Measurements from ENCODE around the gene LDLRAD4. TPM values are rescaled to one million over a fixed set of nuclear protein-coding genes. Genes with fewer than 3 reads are reported as not detected.

Gene LDLRAD4
- total RNA-seq, 4 donors from 2014 or later = 14.0 to 36.9 (median 29.3) TPM

GRCh38 chr18:13272416-13272815 lies 53.9 kb downstream of the LDLRAD4 start:
- Histone ChIP-seq H3K4me1 (peaks cover 0 to 61% (median 20%) of the 10 kb centered on the region in 4 donors), H3K4me3 (no peak overlapping the region), H3K27ac (no peak overlapping the region), H3K9me3 (no peaks in the 10 kb centered on the region), H3K27me3 (no peaks in the 10 kb centered on the region), H3K36me3 (no peaks in the 10 kb centered on the region)
- TF ChIP-seq EP300 (IDR thresholded peaks at IDR 0.05) (no peak), POLR2A (IDR thresholded peaks at IDR 0.05) (no peak), CTCF (IDR thresholded peaks at IDR 0.05) (no peak)
- WGBS, 2 donors = 95 to 97% methylated on average over 14 of the region's 14 CpGs
- DNase-seq (ENCODE audit: low spot score in 2 of 2) = no peak

DNA sequence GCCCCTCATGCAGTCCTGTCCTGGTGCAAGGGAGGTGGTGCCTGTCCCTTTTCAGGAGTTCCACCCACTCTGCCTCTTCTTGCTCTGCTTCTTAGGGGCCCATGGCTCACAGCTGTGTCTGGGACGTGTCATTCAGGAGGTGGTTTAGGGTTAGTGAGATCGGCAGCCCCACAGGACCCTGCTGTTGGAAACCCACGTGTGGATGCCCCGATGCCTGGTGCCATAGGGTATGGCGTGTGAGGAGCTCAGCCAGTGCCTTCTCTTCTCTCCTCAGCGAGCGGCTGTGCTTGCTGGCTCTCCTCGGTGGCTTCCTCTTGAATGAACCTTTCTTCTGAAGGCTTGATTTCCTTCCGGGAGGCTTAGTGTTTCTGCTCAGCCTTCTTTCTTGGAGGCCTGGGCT lies 55.2 kb downstream of the LDLRAD4 start:
- H3K4me1 ChIP-seq = peaks cover 0 to 50% (median 10%) of the 10 kb centered on the region in 4 donors

DNA sequence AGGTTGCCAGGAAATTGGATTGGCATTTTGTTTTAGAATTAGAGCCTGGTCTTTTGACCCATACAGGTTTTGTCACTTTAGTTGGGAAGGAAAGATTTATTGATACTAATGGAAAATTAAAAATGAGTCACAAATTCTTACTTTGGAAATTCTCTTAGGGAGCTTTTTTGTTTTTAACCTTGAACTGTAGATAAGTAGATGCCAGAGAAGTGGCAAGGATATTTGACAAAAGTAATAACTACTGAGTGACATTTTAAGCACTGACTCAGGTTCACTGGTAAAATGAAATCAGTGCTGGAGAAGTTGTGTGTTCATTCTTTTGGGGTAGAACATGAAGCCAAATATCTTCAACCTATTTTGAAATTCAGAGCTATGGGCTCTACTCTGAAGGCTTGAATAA lies 56.5 kb downstream of the LDLRAD4 start:
- Histone ChIP-seq H3K27me3 (no peaks in the 10 kb centered on the region), H3K9me3 (no peaks in the 10 kb centered on the region), H3K36me3 (no peaks in the 10 kb centered on the region), H3K27ac (no peak overlapping the region), H3K4me3 (no peak overlapping the region), H3K4me1 (peaks cover 0 to 37% (median 3%) of the 10 kb centered on the region in 4 donors)
- no peak for DNase-seq (ENCODE audit: low spot score in 2 of 2)
- TF ChIP-seq EP300 (IDR thresholded peaks at IDR 0.05) (no peak), CTCF (IDR thresholded peaks at IDR 0.05) (no peak), POLR2A (IDR thresholded peaks at IDR 0.05) (no peak)

More for the DNA sequence above, 55.2 kb downstream of the LDLRAD4 start:
- no peak for TF ChIP-seq CTCF (IDR thresholded peaks at IDR 0.05)
- TF ChIP-seq EP300 (IDR thresholded peaks at IDR 0.05) = no peak
- TF ChIP-seq POLR2A (IDR thresholded peaks at IDR 0.05) = no peak
- Histone ChIP-seq H3K27ac (peak overlapping the region in 1 of 4 donors; percentile 14), H3K4me3 (no peak overlapping the region), H3K36me3 (no peaks in the 10 kb centered on the region), H3K27me3 (no peaks in the 10 kb centered on the region), H3K9me3 (no peaks in the 10 kb centered on the region)
- 60 to 70% methylated on average over 9 of the region's 9 CpGs for WGBS, 2 donors
- no peak for DNase-seq (ENCODE audit: low spot score in 2 of 2)

DNA sequence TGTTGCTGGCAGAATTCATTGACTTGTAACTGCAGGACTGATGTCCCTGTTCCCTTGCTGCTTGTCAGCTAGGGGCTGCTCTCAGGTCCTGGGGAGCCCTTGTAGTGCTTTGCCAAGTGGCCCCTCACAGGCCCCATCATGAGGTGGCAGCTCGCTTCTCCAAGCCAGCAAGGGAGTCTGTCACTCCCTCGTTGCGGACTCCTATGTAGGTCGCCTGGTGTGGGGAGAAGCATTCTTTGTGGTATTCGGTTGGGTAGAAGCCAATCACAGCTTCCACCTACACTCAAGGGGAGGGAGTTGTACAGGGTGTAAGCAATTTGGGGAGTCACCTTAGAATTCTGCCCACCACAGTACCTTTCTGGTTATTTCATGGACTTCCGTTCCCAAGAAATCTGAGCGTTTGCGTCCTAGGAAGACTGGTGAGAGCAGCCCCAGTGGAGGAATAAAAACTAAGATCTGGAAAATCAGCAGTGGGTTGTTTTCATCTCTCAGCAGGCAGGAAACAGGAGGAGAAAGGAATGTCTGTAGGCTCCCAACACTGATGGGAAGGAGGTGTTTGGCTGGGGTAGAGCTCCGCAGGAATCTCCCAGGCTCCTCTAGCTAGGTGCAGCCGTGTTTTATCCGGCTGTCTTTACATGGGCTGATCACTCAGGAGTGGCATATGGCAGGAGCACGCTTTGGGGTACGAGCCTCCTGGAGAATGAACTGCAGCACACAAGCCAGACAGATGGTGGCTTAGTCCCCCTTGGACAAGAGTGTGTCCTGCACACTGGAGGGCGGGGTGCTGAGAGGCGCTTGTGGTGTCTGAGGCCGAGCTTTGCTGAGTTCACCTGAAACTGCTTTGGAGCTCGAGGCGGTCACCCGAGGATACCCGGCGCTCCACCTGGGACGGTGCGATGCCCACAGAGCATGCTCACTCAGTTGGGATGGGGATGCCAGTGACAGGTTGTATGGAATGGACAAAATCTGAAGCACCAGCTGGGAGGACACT lies 58.3 kb downstream of the LDLRAD4 start:
- 77 to 80% methylated on average over 22 to 23 of the region's 23 CpGs for WGBS, 2 donors
- H3K27me3 ChIP-seq = no peaks in the 10 kb centered on the region
- H3K27ac ChIP-seq = no peak overlapping the region
- peaks cover 0 to 23% (median 0%) of the 10 kb centered on the region in 4 donors for H3K4me1 ChIP-seq
- no peak for DNase-seq (ENCODE audit: low spot score in 2 of 2)
- H3K9me3 ChIP-seq = no peaks in the 10 kb centered on the region
- TF ChIP-seq EP300 (IDR thresholded peaks at IDR 0.05) = no peak
- TF ChIP-seq POLR2A (IDR thresholded peaks at IDR 0.05) = no peak
- no peak for TF ChIP-seq CTCF (IDR thresholded peaks at IDR 0.05)
- H3K36me3 ChIP-seq = no peaks in the 10 kb centered on the region
- no peak overlapping the region for H3K4me3 ChIP-seq

- Histone ChIP-seq H3K36me3 (no peaks in the 10 kb centered on the region), H3K27me3 (no peaks in the 10 kb centered on the region), H3K4me3 (no peak overlapping the region), H3K27ac (no peak overlapping the region), H3K4me1 (peaks cover 0 to 23% (median 0%) of the 10 kb centered on the region in 4 donors), H3K9me3 (no peaks in the 10 kb centered on the region)
- TF ChIP-seq CTCF (IDR thresholded peaks at IDR 0.05) = no peak
- TF ChIP-seq EP300 (IDR thresholded peaks at IDR 0.05) = no peak
- no peak for TF ChIP-seq POLR2A (IDR thresholded peaks at IDR 0.05)
- WGBS, 2 donors = 97% methylated on average over 10 of the region's 10 CpGs
- DNase-seq (ENCODE audit: low spot score in 2 of 2) = no peak
These were observed 59.6 kb downstream of the LDLRAD4 start for GRCh38 chr18:13278062-13278630.

All from tibial nerve (tissue), 4 donors.